ENCODE data around the gene SAMD1. TPM values are rescaled to one million over a fixed set of nuclear protein-coding genes. Genes with fewer than 3 reads are reported as not detected.

SAMD1 gene
- total RNA-seq, 1 experiment from 2014 or later, result 62.2 TPM

DNA sequence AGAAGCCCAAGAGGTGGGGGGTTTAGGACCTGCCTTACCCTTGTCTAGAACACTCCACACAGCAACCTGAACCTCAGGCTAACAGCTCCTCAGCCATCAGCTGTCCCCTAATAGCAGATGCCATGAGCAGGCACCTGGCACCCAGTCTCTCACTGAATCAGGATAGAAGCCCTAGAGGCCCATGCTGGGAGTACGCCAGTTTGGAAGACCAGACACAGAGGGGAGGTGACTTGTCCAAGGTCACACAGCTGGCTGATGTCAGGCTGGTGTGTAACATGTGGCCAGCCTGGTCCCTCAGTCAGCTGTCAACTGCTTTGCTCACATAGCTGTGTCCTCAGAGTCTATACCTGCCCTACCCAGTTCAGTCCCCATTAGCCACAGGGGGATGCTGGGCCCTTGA is 12.8 kb upstream of the SAMD1 start:
- H3K4me2 ChIP-seq (ENCODE audit: low read length), result no peak overlapping the region
- no peak overlapping the region for H3K9ac ChIP-seq (ENCODE audit: low read length)
- no TSS peak for BruUV-seq (replicated peaks)
- DNase-seq (no peak), ATAC-seq (no peak; the same call in 1 of the 2 replicates)
- intact Hi-C loops (cut with micrococcal nuclease), result no loop called here
- H3K4me1 ChIP-seq (ENCODE audit: insufficient read depth, low read length), result peaks cover 7% of the 10 kb centered on the region; the same call in 1 of the 2 replicates
- no peak overlapping the region for H3K4me3 ChIP-seq (ENCODE audit: low read length)
- H4K20me1 ChIP-seq (ENCODE audit: low read length), result no peaks in the 10 kb centered on the region
- POLR2A ChIA-PET (ENCODE audit: unreplicated experiment), result no interaction called here
- H3K27me3 ChIP-seq (ENCODE audit: low read length), result no peaks in the 10 kb centered on the region
- TF ChIP-seq EZH2 (IDR thresholded peaks at IDR 0.05; ENCODE audit: low read length, unreplicated experiment) (no peak), EZH2phosphoT487 (IDR thresholded peaks at IDR 0.05; ENCODE audit: borderline replicate concordance, low read length) (no peak)
- TF ChIP-seq, protein P1, sequence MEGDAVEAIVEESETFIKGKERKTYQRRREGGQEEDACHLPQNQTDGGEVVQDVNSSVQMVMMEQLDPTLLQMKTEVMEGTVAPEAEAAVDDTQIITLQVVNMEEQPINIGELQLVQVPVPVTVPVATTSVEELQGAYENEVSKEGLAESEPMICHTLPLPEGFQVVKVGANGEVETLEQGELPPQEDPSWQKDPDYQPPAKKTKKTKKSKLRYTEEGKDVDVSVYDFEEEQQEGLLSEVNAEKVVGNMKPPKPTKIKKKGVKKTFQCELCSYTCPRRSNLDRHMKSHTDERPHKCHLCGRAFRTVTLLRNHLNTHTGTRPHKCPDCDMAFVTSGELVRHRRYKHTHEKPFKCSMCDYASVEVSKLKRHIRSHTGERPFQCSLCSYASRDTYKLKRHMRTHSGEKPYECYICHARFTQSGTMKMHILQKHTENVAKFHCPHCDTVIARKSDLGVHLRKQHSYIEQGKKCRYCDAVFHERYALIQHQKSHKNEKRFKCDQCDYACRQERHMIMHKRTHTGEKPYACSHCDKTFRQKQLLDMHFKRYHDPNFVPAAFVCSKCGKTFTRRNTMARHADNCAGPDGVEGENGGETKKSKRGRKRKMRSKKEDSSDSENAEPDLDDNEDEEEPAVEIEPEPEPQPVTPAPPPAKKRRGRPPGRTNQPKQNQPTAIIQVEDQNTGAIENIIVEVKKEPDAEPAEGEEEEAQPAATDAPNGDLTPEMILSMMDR (conservative IDR thresholded peaks at IDR 0.05; ENCODE audit: low read depth, low read length), result no peak
- peaks cover 20% of the 10 kb centered on the region for H3K36me3 ChIP-seq (ENCODE audit: low read depth, low read length)
- H3K79me2 ChIP-seq (ENCODE audit: low read length), result no peaks in the 10 kb centered on the region
- H3K9me3 ChIP-seq (ENCODE audit: low read length), result no peaks in the 10 kb centered on the region
- no peaks in the 10 kb centered on the region for H3F3A ChIP-seq (ENCODE audit: low read length, unreplicated experiment)
- no peak overlapping the region for H2AFZ ChIP-seq (ENCODE audit: low read length)
- no peak overlapping the region for H3K27ac ChIP-seq (ENCODE audit: low read length)
- CTCF ChIA-PET, result no interaction called here
- H3K9me2 ChIP-seq (replicated peaks; ENCODE audit: low read length), result no peaks in the 10 kb centered on the region

DNA sequence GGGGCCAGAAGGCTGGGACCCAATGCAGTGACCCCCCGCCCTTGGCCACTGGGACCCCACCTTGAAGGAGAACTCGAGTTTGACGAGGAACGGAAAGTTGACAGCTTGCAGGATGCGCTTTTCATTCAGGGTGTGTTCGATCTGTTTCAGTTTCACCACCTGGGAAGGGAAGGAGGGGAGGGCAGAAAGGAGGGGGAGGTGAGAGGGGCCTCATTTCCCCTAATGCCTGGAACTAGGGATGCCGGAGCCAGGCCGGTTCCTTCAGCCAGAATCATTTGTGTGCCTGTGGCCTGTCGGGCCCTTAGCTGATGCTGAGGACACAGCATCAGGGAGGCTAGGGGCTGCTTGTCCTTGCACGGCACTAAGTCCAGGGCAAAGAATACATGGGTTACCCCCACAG is 12.2 kb upstream of the SAMD1 start:
- ATAC-seq, result no peak
- H3K36me3 ChIP-seq (ENCODE audit: low read depth, low read length), result peaks cover 20% of the 10 kb centered on the region
- no peak overlapping the region for H3K27ac ChIP-seq (ENCODE audit: low read length)
- no peaks in the 10 kb centered on the region for H3K79me2 ChIP-seq (ENCODE audit: low read length)
- no peak overlapping the region for H2AFZ ChIP-seq (ENCODE audit: low read length)
- H4K20me1 ChIP-seq (ENCODE audit: low read length), result no peaks in the 10 kb centered on the region
- no peak for DNase-seq
- ChIA-PET CTCF (no interaction called here), POLR2A (ENCODE audit: unreplicated experiment) (no interaction called here)
- H3K4me2 ChIP-seq (ENCODE audit: low read length), result no peak overlapping the region
- TF ChIP-seq EZH2phosphoT487 (IDR thresholded peaks at IDR 0.05; ENCODE audit: borderline replicate concordance, low read length) (no peak), EZH2 (IDR thresholded peaks at IDR 0.05; ENCODE audit: low read length, unreplicated experiment) (no peak)
- TF ChIP-seq, protein P1 (conservative IDR thresholded peaks at IDR 0.05; ENCODE audit: low read depth, low read length), result no peak
- H3K27me3 ChIP-seq (ENCODE audit: low read length), result no peaks in the 10 kb centered on the region
- no peaks in the 10 kb centered on the region for H3K9me3 ChIP-seq (ENCODE audit: low read length)
- no peaks in the 10 kb centered on the region for H3F3A ChIP-seq (ENCODE audit: low read length, unreplicated experiment)
- no peak overlapping the region for H3K9ac ChIP-seq (ENCODE audit: low read length)
- H3K9me2 ChIP-seq (replicated peaks; ENCODE audit: low read length), result no peaks in the 10 kb centered on the region
- no TSS peak for BruUV-seq (replicated peaks)
- peaks cover 7% of the 10 kb centered on the region; the same call in 1 of the 2 replicates for H3K4me1 ChIP-seq (ENCODE audit: insufficient read depth, low read length)
- intact Hi-C loops (cut with micrococcal nuclease), result no loop called here
- H3K4me3 ChIP-seq (ENCODE audit: low read length), result no peak overlapping the region

DNA sequence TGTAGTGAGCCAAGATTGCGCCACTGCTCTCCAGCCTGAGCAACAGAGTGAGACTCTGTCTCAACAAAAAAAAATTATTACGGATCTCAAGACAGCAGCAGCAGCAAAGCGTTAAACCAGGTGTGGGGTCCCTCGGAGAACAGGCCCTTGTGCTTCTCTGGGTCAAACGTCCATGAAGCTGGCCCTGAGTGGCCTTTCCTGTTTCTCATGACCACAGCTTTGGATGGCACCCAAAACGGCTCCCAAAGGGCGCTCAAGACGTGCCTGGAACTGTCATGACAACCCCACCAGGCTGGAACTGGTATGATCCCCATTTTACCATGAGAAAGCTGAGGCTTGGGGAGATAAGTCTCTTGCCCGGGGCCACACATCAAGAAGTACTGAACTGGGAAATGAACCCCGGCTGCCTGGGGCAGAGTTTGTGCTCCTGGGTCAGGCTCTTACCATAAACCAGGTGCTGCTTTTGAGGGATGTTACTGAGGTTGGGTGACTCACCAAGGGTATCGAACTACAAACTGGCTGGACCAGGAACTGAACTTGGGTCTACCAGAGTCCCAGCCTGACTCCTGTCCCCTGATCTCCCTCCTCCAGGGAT is 11.6 kb upstream of the SAMD1 start:
- intact Hi-C loops (cut with micrococcal nuclease), result no loop called here
- H3K9me2 ChIP-seq (replicated peaks; ENCODE audit: low read length), result no peaks in the 10 kb centered on the region
- TF ChIP-seq, protein P1 (conservative IDR thresholded peaks at IDR 0.05; ENCODE audit: low read depth, low read length), result no peak
- TF ChIP-seq EZH2 (IDR thresholded peaks at IDR 0.05; ENCODE audit: low read length, unreplicated experiment), result no peak
- TF ChIP-seq EZH2phosphoT487 (IDR thresholded peaks at IDR 0.05; ENCODE audit: borderline replicate concordance, low read length), result no peak
- H3K9me3 ChIP-seq (ENCODE audit: low read length), result no peaks in the 10 kb centered on the region
- no peaks in the 10 kb centered on the region for H4K20me1 ChIP-seq (ENCODE audit: low read length)
- POLR2A ChIA-PET (ENCODE audit: unreplicated experiment), result interaction anchor here (0.7 kb wide), 1 partner anchor 173 kb away, joined by 3 read pairs; no protein-coding TSS in a partner anchor
- no peak overlapping the region for H3K4me3 ChIP-seq (ENCODE audit: low read length)
- ATAC-seq (peak; percentile 43; the same call in 1 of the 2 replicates), DNase-seq (peak; percentile 34)
- peaks cover 7% of the 10 kb centered on the region; the same call in 1 of the 2 replicates for H3K4me1 ChIP-seq (ENCODE audit: insufficient read depth, low read length)
- CTCF ChIA-PET, result no interaction called here
- BruUV-seq (replicated peaks), result no TSS peak
- no peaks in the 10 kb centered on the region for H3F3A ChIP-seq (ENCODE audit: low read length, unreplicated experiment)
- H3K4me2 ChIP-seq (ENCODE audit: low read length), result no peak overlapping the region
- no peaks in the 10 kb centered on the region for H3K27me3 ChIP-seq (ENCODE audit: low read length)
- H3K36me3 ChIP-seq (ENCODE audit: low read depth, low read length), result peaks cover 20% of the 10 kb centered on the region
- no peak overlapping the region for H3K9ac ChIP-seq (ENCODE audit: low read length)
- no peaks in the 10 kb centered on the region for H3K79me2 ChIP-seq (ENCODE audit: low read length)
- H2AFZ ChIP-seq (ENCODE audit: low read length), result no peak overlapping the region
- no peak overlapping the region for H3K27ac ChIP-seq (ENCODE audit: low read length)

Measured in PC-3 (cell line).